ENCODE data around the gene ZNF516.

ZNF516 gene

DNA sequence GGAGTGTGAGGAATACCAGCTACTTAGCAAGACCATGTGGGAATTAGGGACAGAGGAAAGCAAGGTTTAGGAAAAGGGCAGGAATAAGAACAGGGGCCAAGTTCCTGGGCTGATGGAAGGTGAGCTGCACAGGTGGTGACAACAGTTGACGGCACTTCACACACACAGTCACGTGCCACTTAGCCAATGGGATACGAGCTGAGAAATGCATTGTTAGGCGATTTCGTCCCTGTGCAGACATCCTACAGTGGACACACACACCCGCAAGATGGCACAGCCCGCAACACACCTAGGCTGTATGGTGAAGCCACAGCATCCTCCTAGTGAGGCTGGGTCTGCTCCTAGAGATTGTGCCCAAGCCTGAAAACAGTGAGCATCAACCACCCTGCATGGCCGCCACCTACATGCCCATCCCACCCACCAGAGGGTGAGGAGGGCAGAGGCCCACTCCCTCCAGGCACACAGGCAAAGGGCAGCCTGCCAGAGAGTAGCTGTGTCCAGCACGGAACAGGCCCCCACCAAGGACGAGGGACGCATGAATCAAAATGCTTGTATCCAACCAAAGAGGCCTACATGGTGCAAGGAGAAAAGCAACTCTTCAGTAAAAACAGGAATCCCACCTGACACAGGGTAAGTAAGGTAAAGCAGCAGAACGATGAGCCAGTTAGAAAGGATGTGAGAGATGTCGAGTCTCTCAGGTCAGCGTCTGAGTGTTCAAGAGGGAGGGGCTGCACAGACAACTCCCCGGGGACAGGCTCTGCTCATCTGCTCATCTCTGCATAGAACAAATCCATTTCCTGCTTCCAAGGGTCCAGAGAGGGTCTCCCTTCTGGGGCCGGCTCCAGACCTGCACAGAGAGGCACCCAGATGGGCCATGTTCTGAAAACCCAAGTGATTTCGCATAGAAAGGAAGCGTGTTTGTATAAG is 51.3 kb downstream of the ZNF516 start:
- Histone ChIP-seq H3K4me3 (ENCODE audit: severe bottlenecking) (no peak overlapping the region), H3K27ac (ENCODE audit: poor library complexity, severe bottlenecking) (no peak overlapping the region), H3K9me3 (ENCODE audit: severe bottlenecking) (no peaks in the 10 kb centered on the region), H3K36me3 (ENCODE audit: low read depth) (peaks cover 28% of the 10 kb centered on the region), H3K4me1 (ENCODE audit: insufficient read depth, poor library complexity, severe bottlenecking) (peaks cover 23% of the 10 kb centered on the region), H3K27me3 (ENCODE audit: insufficient read depth, poor library complexity, severe bottlenecking) (no peaks in the 10 kb centered on the region)
- ATAC-seq (ENCODE audit: low read depth) (no peak), DNase-seq (ENCODE audit: low spot score) (no peak)
- TF ChIP-seq, protein P1, sequence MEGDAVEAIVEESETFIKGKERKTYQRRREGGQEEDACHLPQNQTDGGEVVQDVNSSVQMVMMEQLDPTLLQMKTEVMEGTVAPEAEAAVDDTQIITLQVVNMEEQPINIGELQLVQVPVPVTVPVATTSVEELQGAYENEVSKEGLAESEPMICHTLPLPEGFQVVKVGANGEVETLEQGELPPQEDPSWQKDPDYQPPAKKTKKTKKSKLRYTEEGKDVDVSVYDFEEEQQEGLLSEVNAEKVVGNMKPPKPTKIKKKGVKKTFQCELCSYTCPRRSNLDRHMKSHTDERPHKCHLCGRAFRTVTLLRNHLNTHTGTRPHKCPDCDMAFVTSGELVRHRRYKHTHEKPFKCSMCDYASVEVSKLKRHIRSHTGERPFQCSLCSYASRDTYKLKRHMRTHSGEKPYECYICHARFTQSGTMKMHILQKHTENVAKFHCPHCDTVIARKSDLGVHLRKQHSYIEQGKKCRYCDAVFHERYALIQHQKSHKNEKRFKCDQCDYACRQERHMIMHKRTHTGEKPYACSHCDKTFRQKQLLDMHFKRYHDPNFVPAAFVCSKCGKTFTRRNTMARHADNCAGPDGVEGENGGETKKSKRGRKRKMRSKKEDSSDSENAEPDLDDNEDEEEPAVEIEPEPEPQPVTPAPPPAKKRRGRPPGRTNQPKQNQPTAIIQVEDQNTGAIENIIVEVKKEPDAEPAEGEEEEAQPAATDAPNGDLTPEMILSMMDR (IDR thresholded peaks at IDR 0.05; ENCODE audit: poor library complexity, severe bottlenecking) = no peak

DNA sequence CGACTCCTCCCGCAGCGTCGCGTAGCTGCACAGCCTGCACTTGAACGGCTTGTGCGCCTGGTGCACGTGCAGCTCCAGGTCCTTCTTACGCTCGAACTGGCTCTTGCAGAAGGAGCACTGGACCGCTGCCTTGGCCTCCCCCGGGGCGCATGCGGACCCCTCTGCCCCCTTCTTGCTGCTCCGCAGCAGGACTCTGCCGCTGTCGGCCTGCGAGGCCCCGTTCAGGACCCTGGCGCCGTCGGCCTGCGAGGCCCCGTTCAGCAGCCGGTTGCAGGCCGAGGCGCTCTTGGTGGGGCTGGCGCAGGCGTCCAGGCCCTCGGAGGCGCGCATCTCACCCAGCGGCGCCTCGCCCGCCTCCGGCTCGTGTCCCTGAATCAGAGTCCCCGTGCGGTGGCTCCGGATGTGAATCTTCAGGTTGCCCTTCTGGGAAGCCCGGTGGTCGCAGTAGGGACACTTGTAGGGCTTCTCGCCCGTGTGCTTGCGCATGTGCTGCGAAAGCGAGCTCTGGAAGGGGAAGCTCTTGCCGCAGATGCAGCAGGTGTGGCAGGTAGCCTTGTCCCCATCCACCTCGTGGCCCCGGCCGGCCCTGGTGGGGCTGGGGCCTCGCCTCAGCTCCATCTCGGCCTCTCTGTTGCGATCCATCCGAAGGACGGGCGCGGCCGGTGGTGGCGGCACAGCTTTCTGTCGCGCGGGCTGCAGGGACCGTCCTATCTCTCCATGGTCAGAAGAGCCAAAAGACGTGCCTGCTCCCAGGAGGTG is 52.5 kb downstream of the ZNF516 start:
- no peak overlapping the region for H3K27ac ChIP-seq (ENCODE audit: poor library complexity, severe bottlenecking)
- no peaks in the 10 kb centered on the region for H3K9me3 ChIP-seq (ENCODE audit: severe bottlenecking)
- DNase-seq (ENCODE audit: low spot score) (no peak), ATAC-seq (ENCODE audit: low read depth) (no peak)
- H3K27me3 ChIP-seq (ENCODE audit: insufficient read depth, poor library complexity, severe bottlenecking) = no peaks in the 10 kb centered on the region
- TF ChIP-seq, protein P1 (IDR thresholded peaks at IDR 0.05; ENCODE audit: poor library complexity, severe bottlenecking) = no peak
- H3K4me3 ChIP-seq (ENCODE audit: severe bottlenecking) = no peak overlapping the region
- peaks cover 15% of the 10 kb centered on the region for H3K4me1 ChIP-seq (ENCODE audit: insufficient read depth, poor library complexity, severe bottlenecking)
- peaks cover 40% of the 10 kb centered on the region for H3K36me3 ChIP-seq (ENCODE audit: low read depth)

DNA sequence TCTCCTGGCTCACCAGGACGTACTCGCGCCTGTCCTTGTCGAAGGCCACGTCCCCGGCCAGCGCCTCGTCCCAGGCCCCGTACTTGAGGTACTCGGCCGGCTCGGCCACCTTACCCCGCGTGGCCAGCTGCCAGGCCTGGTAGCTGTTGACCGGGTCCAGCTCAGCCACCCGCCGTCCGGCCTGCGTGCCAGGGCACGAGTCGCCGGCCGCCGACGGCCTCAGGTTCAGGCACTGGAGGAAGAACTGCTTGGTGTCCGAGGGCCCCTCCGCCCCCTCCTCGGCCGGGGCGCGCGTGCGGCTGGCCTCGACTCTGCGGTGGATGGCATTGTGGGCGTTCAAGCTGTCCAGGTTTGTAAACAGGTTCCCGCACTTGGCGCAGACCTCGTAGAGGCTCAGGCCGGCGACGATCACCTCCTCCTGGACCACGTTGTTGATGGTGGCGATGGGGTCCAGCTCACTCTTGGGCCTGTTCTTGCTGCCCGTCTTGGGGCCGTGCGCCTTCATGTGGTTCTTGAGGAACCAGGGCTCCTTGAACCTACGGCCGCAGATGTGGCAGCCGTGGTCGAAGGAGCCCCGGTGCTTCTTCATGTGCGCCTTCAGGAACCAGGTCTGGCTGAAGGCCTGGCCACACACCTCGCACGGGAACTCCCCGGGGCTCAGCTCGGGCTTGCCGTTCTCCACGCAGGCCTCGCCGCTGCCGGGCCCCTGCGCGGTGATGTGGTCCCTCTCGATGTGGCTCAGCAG is 53.2 kb downstream of the ZNF516 start:
- Histone ChIP-seq H3K36me3 (ENCODE audit: low read depth) (peaks cover 41% of the 10 kb centered on the region), H3K9me3 (ENCODE audit: severe bottlenecking) (no peaks in the 10 kb centered on the region), H3K27me3 (ENCODE audit: insufficient read depth, poor library complexity, severe bottlenecking) (no peaks in the 10 kb centered on the region), H3K27ac (ENCODE audit: poor library complexity, severe bottlenecking) (no peak overlapping the region), H3K4me1 (ENCODE audit: insufficient read depth, poor library complexity, severe bottlenecking) (peaks cover 15% of the 10 kb centered on the region), H3K4me3 (ENCODE audit: severe bottlenecking) (no peak overlapping the region)
- ATAC-seq (ENCODE audit: low read depth) (no peak), DNase-seq (ENCODE audit: low spot score) (no peak)
- TF ChIP-seq, protein P1 (IDR thresholded peaks at IDR 0.05; ENCODE audit: poor library complexity, severe bottlenecking) = no peak

DNA sequence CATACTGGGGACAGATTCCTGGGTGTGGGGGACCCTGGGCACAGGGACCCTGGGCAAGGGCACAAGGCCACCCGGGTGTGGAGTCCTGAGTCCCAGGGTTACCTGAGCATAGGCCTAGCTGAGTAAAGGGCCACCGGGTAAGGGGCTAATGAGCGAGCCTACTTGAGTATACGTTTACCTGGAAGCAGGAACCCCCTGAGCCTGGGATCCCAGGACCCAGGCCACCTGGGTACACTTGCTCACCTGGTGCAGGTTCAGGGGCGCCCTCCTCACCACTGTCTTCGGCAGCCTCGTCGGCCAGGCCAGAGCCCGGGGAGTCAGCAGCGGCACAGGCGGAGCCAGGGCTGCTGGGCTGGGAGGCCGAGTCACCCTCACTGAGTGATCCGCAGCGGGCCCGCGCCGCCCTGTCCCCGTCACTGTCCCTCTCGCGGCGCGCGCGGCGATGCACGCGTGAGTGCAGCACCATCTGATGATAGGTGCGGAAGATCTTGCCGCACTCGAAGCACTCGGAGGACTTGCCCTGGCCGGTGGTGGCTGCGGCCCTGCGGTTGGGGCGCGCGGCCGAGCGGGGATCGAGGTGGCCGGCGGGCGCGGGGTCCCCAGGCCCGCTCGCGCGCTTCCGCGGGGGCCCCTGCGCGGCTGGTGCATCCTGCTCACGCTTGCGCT is 53.9 kb downstream of the ZNF516 start:
- H3K4me1 ChIP-seq (ENCODE audit: insufficient read depth, poor library complexity, severe bottlenecking) = peaks cover 9% of the 10 kb centered on the region
- no peaks in the 10 kb centered on the region for H3K9me3 ChIP-seq (ENCODE audit: severe bottlenecking)
- H3K36me3 ChIP-seq (ENCODE audit: low read depth) = peaks cover 41% of the 10 kb centered on the region
- DNase-seq (ENCODE audit: low spot score) (no peak), ATAC-seq (ENCODE audit: low read depth) (no peak)
- no peaks in the 10 kb centered on the region for H3K27me3 ChIP-seq (ENCODE audit: insufficient read depth, poor library complexity, severe bottlenecking)
- TF ChIP-seq, protein P1 (IDR thresholded peaks at IDR 0.05; ENCODE audit: poor library complexity, severe bottlenecking) = no peak
- H3K4me3 ChIP-seq (ENCODE audit: severe bottlenecking) = no peak overlapping the region
- H3K27ac ChIP-seq (ENCODE audit: poor library complexity, severe bottlenecking) = no peak overlapping the region

All from RWPE2 (cell line).